ENCODE measurements around the gene LIPF. TPM values are rescaled to one million over a fixed set of nuclear protein-coding genes. Genes with fewer than 3 reads are reported as not detected.

The LIPF gene
- polyA plus RNA-seq, 1 of the 3 experiments (the other 2 are of a cell fraction) = 0.07 TPM

DNA sequence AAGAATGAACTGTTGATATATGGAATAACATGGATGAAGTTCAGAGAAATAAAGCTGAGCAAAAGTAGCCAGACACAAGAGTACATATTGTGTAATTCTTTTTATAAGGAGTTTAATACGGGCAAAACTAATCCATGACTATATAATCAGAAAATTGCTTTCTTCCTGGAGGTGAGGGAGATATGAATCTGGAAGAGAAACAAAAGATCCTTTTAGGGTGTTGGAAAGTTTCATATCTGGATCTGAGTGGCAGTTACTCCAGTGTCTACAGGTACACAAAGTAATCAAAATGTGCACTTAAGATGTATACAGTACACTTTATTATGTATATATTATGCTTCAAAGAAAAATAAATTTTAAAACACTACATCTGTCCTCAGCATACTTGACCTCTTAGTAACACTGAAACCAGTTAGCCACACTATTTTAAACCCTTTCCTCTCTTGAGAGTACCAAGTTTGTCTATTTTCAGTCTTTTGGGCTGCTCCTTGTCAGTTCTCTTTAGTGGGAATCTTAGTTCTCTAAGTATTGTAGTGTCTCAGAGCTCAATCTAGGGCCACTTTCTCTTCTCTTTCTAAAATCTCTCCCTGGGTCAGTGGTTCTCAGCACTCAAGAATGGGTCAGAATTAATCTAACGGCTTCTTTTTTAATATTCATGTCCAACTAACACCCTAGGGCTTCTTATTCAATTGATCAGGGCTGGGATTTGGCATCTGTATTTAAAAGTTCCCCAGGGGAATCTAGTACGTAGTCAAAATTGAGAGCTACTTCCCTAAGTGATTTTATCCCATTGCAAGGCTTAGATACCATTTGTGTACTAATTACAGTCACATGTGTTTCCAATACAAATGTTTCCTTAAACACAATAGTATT lies 4.3 kb upstream of the LIPF start:
- H4K20me1 ChIP-seq (ENCODE audit: insufficient read depth) = no peaks in the 10 kb centered on the region
- TF ChIP-seq RFX5 (IDR thresholded peaks at IDR 0.05; ENCODE audit: low read length) (no peak), TAF1 (IDR thresholded peaks at IDR 0.05; ENCODE audit: borderline replicate concordance, low read depth, low read length) (no peak), ELF1 (IDR thresholded peaks at IDR 0.05) (no peak), PBX3 (IDR thresholded peaks at IDR 0.05) (no peak), MEF2A (IDR thresholded peaks at IDR 0.05; ENCODE audit: borderline replicate concordance, low read depth) (no peak), CHD2 (IDR thresholded peaks at IDR 0.05; ENCODE audit: low read length, partially characterized antibody) (no peak), JUND (IDR thresholded peaks at IDR 0.05) (no peak), FOSL2 (IDR thresholded peaks at IDR 0.05; ENCODE audit: borderline replicate concordance, low read depth) (peak; percentile 7; the same call in 1 of the 2 replicates)
- TF ChIP-seq, protein P1, sequence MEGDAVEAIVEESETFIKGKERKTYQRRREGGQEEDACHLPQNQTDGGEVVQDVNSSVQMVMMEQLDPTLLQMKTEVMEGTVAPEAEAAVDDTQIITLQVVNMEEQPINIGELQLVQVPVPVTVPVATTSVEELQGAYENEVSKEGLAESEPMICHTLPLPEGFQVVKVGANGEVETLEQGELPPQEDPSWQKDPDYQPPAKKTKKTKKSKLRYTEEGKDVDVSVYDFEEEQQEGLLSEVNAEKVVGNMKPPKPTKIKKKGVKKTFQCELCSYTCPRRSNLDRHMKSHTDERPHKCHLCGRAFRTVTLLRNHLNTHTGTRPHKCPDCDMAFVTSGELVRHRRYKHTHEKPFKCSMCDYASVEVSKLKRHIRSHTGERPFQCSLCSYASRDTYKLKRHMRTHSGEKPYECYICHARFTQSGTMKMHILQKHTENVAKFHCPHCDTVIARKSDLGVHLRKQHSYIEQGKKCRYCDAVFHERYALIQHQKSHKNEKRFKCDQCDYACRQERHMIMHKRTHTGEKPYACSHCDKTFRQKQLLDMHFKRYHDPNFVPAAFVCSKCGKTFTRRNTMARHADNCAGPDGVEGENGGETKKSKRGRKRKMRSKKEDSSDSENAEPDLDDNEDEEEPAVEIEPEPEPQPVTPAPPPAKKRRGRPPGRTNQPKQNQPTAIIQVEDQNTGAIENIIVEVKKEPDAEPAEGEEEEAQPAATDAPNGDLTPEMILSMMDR (IDR thresholded peaks at IDR 0.05) = no peak
- CTCF ChIA-PET = interaction anchor here (0.9 to 2.5 kb wide), 3 partner anchors 12 to 275 kb away, joined by 3 to 8 read pairs (median 3); no protein-coding TSS in a partner anchor
- DNase-seq = no peak
- 61% methylated on average over 3 of the region's 3 CpGs for WGBS (ENCODE audit: low lambda C conversion rate)
- H3K4me3 ChIP-seq (ENCODE audit: low read depth in 2 of 2, low read length in 1 of 2) = no peak overlapping the region
- POLR2A ChIA-PET = no interaction called here
- peak overlapping the region; percentile 87 for H2AFZ ChIP-seq (ENCODE audit: low read depth)
- H3K27me3 ChIP-seq (ENCODE audit: insufficient read depth) = no peaks in the 10 kb centered on the region
- no peaks in the 10 kb centered on the region for H3K9me3 ChIP-seq
- H3K9ac ChIP-seq = peak overlapping the region; percentile 3; the same call in 1 of the 2 replicates
- peaks cover 0 to 19% of the 10 kb centered on the region in 2 experiments; a peak in 2 of 4 replicates for H3K4me1 ChIP-seq (ENCODE audit: control insufficient read depth in 1 of 2, insufficient read depth in 2 of 2, low read depth in 1 of 2, low read length in 1 of 2)
- no peaks in the 10 kb centered on the region for H3K9me2 ChIP-seq
- H3K4me2 ChIP-seq = peak overlapping the region; percentile 11; the same call in 1 of the 2 replicates
- H3F3A ChIP-seq (replicated peaks; ENCODE audit: insufficient read depth) = peaks cover 9% of the 10 kb centered on the region
- peak overlapping the region; percentile 22 to 77; a peak in 2 of 4 replicates for H3K27ac ChIP-seq (ENCODE audit: low read depth in 2 of 2, low read length in 1 of 2)
- H3K36me3 ChIP-seq (replicated peaks in 1 of 2; ENCODE audit: control insufficient read depth in 1 of 2, insufficient read depth in 2 of 2, low read length in 1 of 2) = no peaks in the 10 kb centered on the region
- no peaks in the 10 kb centered on the region for H3K79me2 ChIP-seq (ENCODE audit: insufficient read depth)

DNA sequence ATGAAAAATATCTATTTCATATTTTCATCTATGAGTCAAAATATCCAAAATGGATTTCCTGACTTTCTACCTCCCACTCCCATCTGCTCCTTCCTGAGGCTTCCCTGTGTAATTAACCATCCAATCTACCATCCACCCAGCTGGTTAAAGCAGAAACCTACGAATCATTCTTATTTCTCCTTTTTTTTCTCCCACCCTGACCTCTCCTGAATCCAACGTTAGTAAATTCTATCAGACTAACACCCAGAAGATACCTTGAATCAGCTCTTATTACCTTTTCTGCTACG lies 3.7 kb upstream of the LIPF start:
- no peaks in the 10 kb centered on the region for H4K20me1 ChIP-seq (ENCODE audit: insufficient read depth)
- CTCF ChIA-PET = interaction anchor here (0.9 to 2.5 kb wide), 3 partner anchors 13 to 274 kb away, joined by 3 to 8 read pairs (median 3); no protein-coding TSS in a partner anchor
- peak overlapping the region; percentile 87 for H2AFZ ChIP-seq (ENCODE audit: low read depth)
- H3K9ac ChIP-seq = no peak overlapping the region
- H3K36me3 ChIP-seq (replicated peaks in 1 of 2; ENCODE audit: control insufficient read depth in 1 of 2, insufficient read depth in 2 of 2, low read length in 1 of 2) = no peaks in the 10 kb centered on the region
- no peak for DNase-seq
- no peaks in the 10 kb centered on the region for H3K27me3 ChIP-seq (ENCODE audit: insufficient read depth)
- H3K4me3 ChIP-seq (ENCODE audit: low read depth in 2 of 2, low read length in 1 of 2) = no peak overlapping the region
- H3K4me2 ChIP-seq = 0 out of 2 replicates have a peak overlapping the region, but pooled peaks have one; percentile 11
- H3F3A ChIP-seq (replicated peaks; ENCODE audit: insufficient read depth) = peaks cover 9% of the 10 kb centered on the region
- H3K4me1 ChIP-seq (ENCODE audit: control insufficient read depth in 1 of 2, insufficient read depth in 2 of 2, low read depth in 1 of 2, low read length in 1 of 2) = peaks cover 0 to 19% of the 10 kb centered on the region in 2 experiments; a peak in 2 of 4 replicates
- peak overlapping the region in 1 of 2 experiments; percentile 77; a peak in 2 of 4 replicates for H3K27ac ChIP-seq (ENCODE audit: low read depth in 2 of 2, low read length in 1 of 2)
- POLR2A ChIA-PET = no interaction called here
- WGBS (ENCODE audit: low lambda C conversion rate) = 45% methylated on average over 3 of the region's 3 CpGs
- no peaks in the 10 kb centered on the region for H3K79me2 ChIP-seq (ENCODE audit: insufficient read depth)
- H3K9me3 ChIP-seq = no peaks in the 10 kb centered on the region
- H3K9me2 ChIP-seq = no peaks in the 10 kb centered on the region
- TF ChIP-seq ZBTB33 (IDR thresholded peaks at IDR 0.05; ENCODE audit: borderline replicate concordance, low read depth) = no peak
- TF ChIP-seq GABPA (IDR thresholded peaks at IDR 0.05; ENCODE audit: low read depth) = no peak
- TF ChIP-seq SMC3 (IDR thresholded peaks at IDR 0.05; ENCODE audit: low read depth, low read length) = no peak
- TF ChIP-seq JUND (IDR thresholded peaks at IDR 0.05) = no peak
- no peak for TF ChIP-seq MXI1 (IDR thresholded peaks at IDR 0.05; ENCODE audit: low read depth, low read length)
- no peak for TF ChIP-seq FOXM1 (IDR thresholded peaks at IDR 0.05; ENCODE audit: low read depth)
- TF ChIP-seq RCOR1 (IDR thresholded peaks at IDR 0.05; ENCODE audit: low read length) = no peak
- TF ChIP-seq, protein P1 (IDR thresholded peaks at IDR 0.05) = no peak
- TF ChIP-seq CHD2 (IDR thresholded peaks at IDR 0.05; ENCODE audit: low read length, partially characterized antibody) = no peak

All from SK-N-SH (cell line).